Transverse colon (tissue), 4 donors: ENCODE results near the gene UBE2E2.

Source experiments
- EP300 ChIP-seq: sonication (generic); formaldehyde crosslinking; IDR thresholded peaks from one replicate; pipeline ENCODE4 v1.6.1; 2017; ENCODE audit warnings: antibody characterized with exemption, low read depth
- POLR2A ChIP-seq: fragments of 450-650 bp; IDR thresholded peaks from one replicate; pipeline ENCODE4 v1.6.1; 2016; ENCODE audit warnings: antibody characterized with exemption, mild to moderate bottlenecking, moderate library complexity
- POLR2AphosphoS5 ChIP-seq, 3 donors: sonication (generic); formaldehyde crosslinking; IDR thresholded peaks; one replicate each; pipeline ENCODE4 v1.6.1; 2016; ENCODE audit warnings: antibody characterized with exemption in 3 of 3
- TF ChIP-seq, protein P1 (sequence below), 5 experiments: fragments of 200-600 bp in 3 of 5; fragments of 450-650 bp in 2 of 5; sonication (generic) in 3 of 5; IDR thresholded peaks; 1 replicate in 2 of 5; 2 replicates in 3 of 5; pipeline ENCODE4 v1.5.1; 2016 to 2017; ENCODE audit warnings: antibody characterized with exemption in 5 of 5, inconsistent platforms in 3 of 5, mild to moderate bottlenecking in 2 of 5, moderate library complexity in 1 of 5

DNA sequence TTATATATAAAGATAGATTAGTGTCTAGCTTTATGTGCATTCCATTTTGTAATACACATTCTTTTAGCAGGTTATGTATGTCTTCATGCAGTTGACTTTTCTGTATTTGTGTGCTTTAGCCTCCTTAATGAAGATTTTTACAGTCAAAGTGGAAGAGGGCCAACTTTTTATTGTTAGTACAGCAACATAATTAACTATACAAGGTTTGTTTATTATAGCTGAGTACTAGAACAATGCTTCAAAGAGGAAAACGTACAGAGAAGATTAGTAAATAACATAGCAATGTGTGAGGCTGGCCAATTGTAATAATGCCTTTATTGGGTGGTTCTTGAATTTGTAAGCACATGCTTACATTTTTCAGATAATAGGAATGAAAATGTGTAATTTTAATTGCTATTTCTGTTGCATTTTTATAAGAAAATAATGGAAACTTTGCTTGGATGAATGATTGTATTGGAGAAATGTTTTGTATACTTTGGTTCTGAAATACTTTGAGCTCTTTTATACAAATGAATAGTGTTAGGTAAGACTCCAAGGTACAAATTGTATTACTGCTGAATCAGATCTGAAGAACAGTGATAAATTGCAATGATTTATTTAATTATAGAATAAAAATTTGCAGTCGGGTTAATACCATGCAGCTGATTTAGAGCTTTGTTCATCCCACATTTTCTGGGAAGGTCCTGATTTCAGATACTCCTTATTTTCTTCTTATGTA is 41.4 kb downstream of the UBE2E2 start:
- TF ChIP-seq, protein P1, sequence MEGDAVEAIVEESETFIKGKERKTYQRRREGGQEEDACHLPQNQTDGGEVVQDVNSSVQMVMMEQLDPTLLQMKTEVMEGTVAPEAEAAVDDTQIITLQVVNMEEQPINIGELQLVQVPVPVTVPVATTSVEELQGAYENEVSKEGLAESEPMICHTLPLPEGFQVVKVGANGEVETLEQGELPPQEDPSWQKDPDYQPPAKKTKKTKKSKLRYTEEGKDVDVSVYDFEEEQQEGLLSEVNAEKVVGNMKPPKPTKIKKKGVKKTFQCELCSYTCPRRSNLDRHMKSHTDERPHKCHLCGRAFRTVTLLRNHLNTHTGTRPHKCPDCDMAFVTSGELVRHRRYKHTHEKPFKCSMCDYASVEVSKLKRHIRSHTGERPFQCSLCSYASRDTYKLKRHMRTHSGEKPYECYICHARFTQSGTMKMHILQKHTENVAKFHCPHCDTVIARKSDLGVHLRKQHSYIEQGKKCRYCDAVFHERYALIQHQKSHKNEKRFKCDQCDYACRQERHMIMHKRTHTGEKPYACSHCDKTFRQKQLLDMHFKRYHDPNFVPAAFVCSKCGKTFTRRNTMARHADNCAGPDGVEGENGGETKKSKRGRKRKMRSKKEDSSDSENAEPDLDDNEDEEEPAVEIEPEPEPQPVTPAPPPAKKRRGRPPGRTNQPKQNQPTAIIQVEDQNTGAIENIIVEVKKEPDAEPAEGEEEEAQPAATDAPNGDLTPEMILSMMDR (IDR thresholded peaks at IDR 0.05) = no peak
- TF ChIP-seq POLR2A (no peak), EP300 (no peak), POLR2AphosphoS5 (IDR thresholded peaks at IDR 0.05) (no peak)
